Measurements from ENCODE around the gene UGT1A1. TPM values are rescaled to one million over a fixed set of nuclear protein-coding genes. Genes with fewer than 3 reads are reported as not detected.

The UGT1A1 gene
- total and polyA plus RNA-seq, 10 of the 15 experiments (the other 5 are each of a cell fraction or from before 2014, with no cell fraction given) = not detected

DNA sequence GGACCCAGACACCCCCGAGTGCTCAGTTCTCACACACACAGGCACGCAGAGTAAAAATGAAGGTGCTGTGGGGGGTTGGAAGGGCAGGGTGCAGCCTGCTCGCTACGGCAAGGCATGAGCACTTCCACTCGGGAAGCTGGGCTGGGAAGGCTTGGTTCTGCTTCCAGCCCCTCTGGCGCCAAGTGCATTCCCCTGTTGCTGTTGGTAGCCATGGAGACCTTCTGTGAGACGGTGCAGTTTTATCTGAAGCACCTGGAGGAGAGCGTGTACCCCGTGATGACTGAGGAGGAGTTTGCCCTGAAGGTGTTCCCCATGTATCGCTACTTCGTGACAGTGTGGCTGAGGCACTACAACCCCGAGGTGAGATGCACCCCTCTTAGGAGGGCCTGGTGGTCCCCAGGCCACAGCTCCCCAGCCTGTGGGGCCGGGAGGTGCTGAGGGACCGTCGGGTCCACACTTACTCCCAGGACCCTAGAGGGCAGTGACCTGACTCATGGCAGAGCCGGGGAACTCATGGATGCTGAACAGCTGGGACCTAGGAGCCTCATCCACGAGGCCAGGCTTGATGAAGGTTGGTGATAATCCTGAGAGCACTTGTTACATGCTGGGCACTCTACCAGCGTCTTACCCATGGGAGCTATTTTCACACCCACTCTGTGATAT, 33.5 kb downstream of the UGT1A1 start:
- intact Hi-C loops (cut with micrococcal nuclease; ENCODE audit: unreplicated experiment) (no loop called here), in situ Hi-C loops (cut with MboI) (no loop called here)
- H2AFZ ChIP-seq (ENCODE audit: control insufficient read depth, low read depth, low read length) = no peak overlapping the region
- no peak overlapping the region for H3K4me2 ChIP-seq (ENCODE audit: control insufficient read depth, insufficient read depth)
- no peaks in the 10 kb centered on the region; a peak in 2 of 4 replicates for H3K27me3 ChIP-seq (replicated peaks in 1 of 2; ENCODE audit: control insufficient read depth in 2 of 2, insufficient read depth in 2 of 2, low read length in 1 of 2)
- ATAC-seq (no peak), FAIRE-seq (no peak), DNase-seq (ENCODE audit: low read depth, low spot score) (no peak)
- no peaks in the 10 kb centered on the region for H3K79me2 ChIP-seq (ENCODE audit: control insufficient read depth, insufficient read depth, low read length)
- H3K36me3 ChIP-seq (ENCODE audit: control insufficient read depth in 2 of 2, insufficient read depth in 2 of 2, low read length in 1 of 2) = no peaks in the 10 kb centered on the region
- no peaks in the 10 kb centered on the region for H4K20me1 ChIP-seq (ENCODE audit: control insufficient read depth, insufficient read depth)
- CTCF ChIA-PET = interaction anchor here (0.6 kb wide), 1 partner anchor 732 kb away, joined by 3 read pairs; no protein-coding TSS in a partner anchor
- RAD21 ChIA-PET (ENCODE audit: unreplicated experiment) = no interaction called here
- POLR2A ChIA-PET = no interaction called here
- no peak overlapping the region for H3K9ac ChIP-seq (ENCODE audit: control insufficient read depth, insufficient read depth, low read length)
- no peak overlapping the region for H3K27ac ChIP-seq (ENCODE audit: control insufficient read depth, insufficient read depth)
- BruUV-seq (replicated peaks) = no TSS peak
- TF ChIP-seq E4F1 (IDR thresholded peaks at IDR 0.05; ENCODE audit: borderline replicate concordance, partially characterized antibody) (no peak), TARDBP (IDR thresholded peaks at IDR 0.05; ENCODE audit: borderline replicate concordance) (no peak), SMC3 (IDR thresholded peaks at IDR 0.05; ENCODE audit: borderline replicate concordance, low read length) (no peak), ASH2L (IDR thresholded peaks at IDR 0.05; ENCODE audit: borderline replicate concordance, low read depth) (no peak), NFYA (IDR thresholded peaks at IDR 0.05; ENCODE audit: borderline replicate concordance, low read depth, low read length) (no peak), YBX1 (IDR thresholded peaks at IDR 0.05) (no peak)
- TF ChIP-seq, protein P1, sequence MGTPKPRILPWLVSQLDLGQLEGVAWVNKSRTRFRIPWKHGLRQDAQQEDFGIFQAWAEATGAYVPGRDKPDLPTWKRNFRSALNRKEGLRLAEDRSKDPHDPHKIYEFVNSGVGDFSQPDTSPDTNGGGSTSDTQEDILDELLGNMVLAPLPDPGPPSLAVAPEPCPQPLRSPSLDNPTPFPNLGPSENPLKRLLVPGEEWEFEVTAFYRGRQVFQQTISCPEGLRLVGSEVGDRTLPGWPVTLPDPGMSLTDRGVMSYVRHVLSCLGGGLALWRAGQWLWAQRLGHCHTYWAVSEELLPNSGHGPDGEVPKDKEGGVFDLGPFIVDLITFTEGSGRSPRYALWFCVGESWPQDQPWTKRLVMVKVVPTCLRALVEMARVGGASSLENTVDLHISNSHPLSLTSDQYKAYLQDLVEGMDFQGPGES (IDR thresholded peaks at IDR 0.05) = no peak
- H3K4me1 ChIP-seq (ENCODE audit: control insufficient read depth, insufficient read depth, low read length) = no peaks in the 10 kb centered on the region
- SMC1A ChIA-PET (ENCODE audit: uncharacterized antibody, unreplicated experiment) = no interaction called here
- no peaks in the 10 kb centered on the region for H3K9me3 ChIP-seq (replicated peaks; ENCODE audit: control insufficient read depth, insufficient read depth, low read length)
- 26% methylated on average over 18 of the region's 18 CpGs for WGBS (ENCODE audit: insufficient coverage, insufficient replicate concordance, low lambda C conversion rate, missing lambda C conversion rate)
- no peak overlapping the region for H3K4me3 ChIP-seq

Measured in GM12878 (cell line).